Left ventricle myocardium inferior (tissue), 1 donor: ENCODE results near the gene CIDEB. TPM values are rescaled to one million over a fixed set of nuclear protein-coding genes. Genes with fewer than 3 reads are reported as not detected.
A peak's percentile ranks its signal among the peaks of the same experiment; 100 is the strongest.

Experiments used
- DNase-seq: peaks from one replicate; pipeline ENCODE4 v3.0.0-alpha.2; 2020
- H3K27ac ChIP-seq: fragments of 200-600 bp; replicated peaks from 2 replicates; pipeline ENCODE4 v1.8.0; 2021
- H3K27me3 ChIP-seq: fragments of 200-600 bp; 2 replicates; pipeline ENCODE4 v1.8.0; 2021; ENCODE audit warnings: low read depth
- H3K36me3 ChIP-seq: fragments of 200-600 bp; 2 replicates; pipeline ENCODE4 v1.8.0; 2021
- H3K4me1 ChIP-seq: fragments of 200-600 bp; 2 replicates; pipeline ENCODE4 v1.8.0; 2021
- H3K4me3 ChIP-seq: fragments of 200-600 bp; 2 replicates; pipeline ENCODE4 v1.8.0; 2021; ENCODE audit warnings: mild to moderate bottlenecking, moderate library complexity
- H3K9me3 ChIP-seq: fragments of 200-600 bp; replicated peaks from 2 replicates; pipeline ENCODE4 v1.8.0; 2021
- CTCF ChIP-seq: fragments of 200-600 bp; IDR thresholded peaks from 2 replicates; pipeline ENCODE4 v1.8.0; 2021; ENCODE audit warnings: antibody characterized with exemption, mild to moderate bottlenecking, borderline replicate concordance
- intact Hi-C: fragments of 100-400 bp; cut with micrococcal nuclease; formaldehyde crosslinking; loops from one replicate; pipeline ENCODE4 v1.11.0; 2022
- total RNA-seq: library from RNA; stranded (reverse); fragmentation: NEBNext Ultra II Directional; extraction: Animal tissue kit (Norgen Biotek cat#: 25700); gene quantifications from one replicate; pipeline ENCODE4 v1.2.1, GENCODE V29; 2021
- donor health status: DM: no; HTN: yes; CAD: no; lungs with severe emphysema.

CIDEB gene
- total RNA-seq, 1 donor from 2014 or later: 3.1 TPM

- TF ChIP-seq CTCF: peak; percentile 67
- Histone ChIP-seq H3K36me3 (peaks cover 14% of the 10 kb centered on the region), H3K27me3 (peaks cover 3% of the 10 kb centered on the region), H3K4me3 (peak within 1 kb of the TSS; percentile 70), H3K4me1 (peaks cover 82% of the 10 kb centered on the region), H3K27ac (peak within 1 kb of the TSS; percentile 88), H3K9me3 (no peaks in the 10 kb centered on the region)
- peak; percentile 79 for DNase-seq
- intact Hi-C loops: no loop called here
Measured at GRCh38 chr14:24310646-24311604, 3.1 kb upstream of the CIDEB start, which contains the start of gene LTB4R. LTB4R (plus strand) TSS chr14:24311502; CDS start chr14:24315652, 4,150 bp downstream.

GRCh38 chr14:24310265-24310645 lies 2.5 kb upstream of the CIDEB start:
- no peak for TF ChIP-seq CTCF
- DNase-seq: no peak
- Histone ChIP-seq H3K4me1 (peaks cover 75% of the 10 kb centered on the region), H3K27ac (peak overlapping the region; percentile 88), H3K36me3 (peaks cover 21% of the 10 kb centered on the region), H3K27me3 (no peaks in the 10 kb centered on the region), H3K9me3 (no peaks in the 10 kb centered on the region), H3K4me3 (peak overlapping the region; percentile 70)
- intact Hi-C loops: no loop called here

- H3K27ac ChIP-seq: peak within 1 kb of the TSS; percentile 88
- peak within 1 kb of the TSS; percentile 70 for H3K4me3 ChIP-seq
- no peaks in the 10 kb centered on the region for H3K27me3 ChIP-seq
- TF ChIP-seq CTCF: no peak
- H3K9me3 ChIP-seq: no peaks in the 10 kb centered on the region
- intact Hi-C loops: no loop called here
- peaks cover 70% of the 10 kb centered on the region for H3K4me1 ChIP-seq
- H3K36me3 ChIP-seq: peaks cover 26% of the 10 kb centered on the region
- DNase-seq: no peak
Measured at GRCh38 chr14:24309538-24310264, 1.9 kb upstream of the CIDEB start, which contains the start of gene LTB4R2. LTB4R2 (plus strand) TSS chr14:24310140; CDS start chr14:24310665, 525 bp downstream.

GRCh38 chr14:24308342-24309124 lies 756 bp upstream of the CIDEB start:
- no peak overlapping the region for H3K4me3 ChIP-seq
- H3K27ac ChIP-seq: no peak overlapping the region
- H3K4me1 ChIP-seq: peaks cover 58% of the 10 kb centered on the region
- intact Hi-C loops: no loop called here
- DNase-seq: no peak
- peak; percentile 20 for TF ChIP-seq CTCF
- H3K9me3 ChIP-seq: no peaks in the 10 kb centered on the region
- H3K36me3 ChIP-seq: peaks cover 38% of the 10 kb centered on the region
- no peaks in the 10 kb centered on the region for H3K27me3 ChIP-seq

GRCh38 chr14:24307156-24307574 lies 612 bp downstream of the CIDEB start:
- Histone ChIP-seq H3K27ac (no peak overlapping the region), H3K4me3 (no peak overlapping the region), H3K4me1 (peaks cover 45% of the 10 kb centered on the region), H3K36me3 (peaks cover 52% of the 10 kb centered on the region), H3K9me3 (no peaks in the 10 kb centered on the region), H3K27me3 (no peaks in the 10 kb centered on the region)
- DNase-seq: no peak
- TF ChIP-seq CTCF: no peak
- intact Hi-C loops: no loop called here
